HG03460 (cell line): ENCODE data around the gene TSHR.
"Not testable (repeated sequence)": the region's sequence is repeated elsewhere in the genome, so short reads cannot be mapped to it uniquely, and the experiment has no call there.

Source experiments
- ATAC-seq: cut with Tn5 transposase; IDR thresholded peaks from one replicate; pipeline ENCODE4 v1.9.1; 2021; ENCODE audit not compliant: unreplicated experiment

The TSHR gene

GRCh38 chr14:81062816-81063215, 107.4 kb downstream of the TSHR start:
- peak; percentile 80 for ATAC-seq

GRCh38 chr14:81066672-81067071, 111.3 kb downstream of the TSHR start:
- ATAC-seq = no peak

- no peak for ATAC-seq
Observed at GRCh38 chr14:81067156-81067555, 111.7 kb downstream of the TSHR start.

- ATAC-seq = no peak
Observed at GRCh38 chr14:81068176-81068782, 112.9 kb downstream of the TSHR start.

- no peak for ATAC-seq
Observed at GRCh38 chr14:81070511-81070910, 115.1 kb downstream of the TSHR start.

GRCh38 chr14:81085596-81085995, 130.2 kb downstream of the TSHR start:
- ATAC-seq = no peak

GRCh38 chr14:81087230-81087629, 131.8 kb downstream of the TSHR start:
- ATAC-seq = no peak

GRCh38 chr14:81091139-81091538, 135.7 kb downstream of the TSHR start:
- ATAC-seq = no peak

GRCh38 chr14:81091660-81092059, 136.2 kb downstream of the TSHR start:
- no peak for ATAC-seq

- no peak for ATAC-seq
Observed at GRCh38 chr14:81093651-81094050, 138.2 kb downstream of the TSHR start.

GRCh38 chr14:81095539-81095938, 140.1 kb downstream of the TSHR start:
- no peak for ATAC-seq

- ATAC-seq = no peak
Observed at GRCh38 chr14:81096656-81097055, 141.2 kb downstream of the TSHR start.

- no peak for ATAC-seq
Observed at GRCh38 chr14:81102217-81102616, 146.8 kb downstream of the TSHR start.

GRCh38 chr14:81103443-81103842, 148.0 kb downstream of the TSHR start:
- no peak for ATAC-seq

- ATAC-seq = no peak
Observed at GRCh38 chr14:81105378-81105777, 150.0 kb downstream of the TSHR start.

GRCh38 chr14:81105961-81106360, 150.5 kb downstream of the TSHR start:
- no peak for ATAC-seq

- ATAC-seq = no peak
Observed at GRCh38 chr14:81110186-81110585, 154.8 kb downstream of the TSHR start.

GRCh38 chr14:81113176-81113575, 157.8 kb downstream of the TSHR start:
- ATAC-seq = no peak

- not testable (repeated sequence) for ATAC-seq
Observed at GRCh38 chr14:81113945-81114820, 158.8 kb downstream of the TSHR start.

GRCh38 chr14:81120501-81120900, 165.1 kb downstream of the TSHR start:
- ATAC-seq = no peak

- peak; percentile 100 for ATAC-seq
Observed at GRCh38 chr14:81122326-81122725, 166.9 kb downstream of the TSHR start.

- ATAC-seq = no peak
Observed at GRCh38 chr14:81123811-81124210, 168.4 kb downstream of the TSHR start.
